GM12874 (cell line): ENCODE data around the gene CPVL.

Experiments
- TF ChIP-seq, protein P1 (sequence below): IDR thresholded peaks from 2 replicates; pipeline ENCODE4 v1.5.1; 2011; ENCODE audit warnings: low read depth, mild to moderate bottlenecking, control low read depth, low read length, moderate library complexity; ENCODE audit not compliant: insufficient read depth

CPVL gene

DNA sequence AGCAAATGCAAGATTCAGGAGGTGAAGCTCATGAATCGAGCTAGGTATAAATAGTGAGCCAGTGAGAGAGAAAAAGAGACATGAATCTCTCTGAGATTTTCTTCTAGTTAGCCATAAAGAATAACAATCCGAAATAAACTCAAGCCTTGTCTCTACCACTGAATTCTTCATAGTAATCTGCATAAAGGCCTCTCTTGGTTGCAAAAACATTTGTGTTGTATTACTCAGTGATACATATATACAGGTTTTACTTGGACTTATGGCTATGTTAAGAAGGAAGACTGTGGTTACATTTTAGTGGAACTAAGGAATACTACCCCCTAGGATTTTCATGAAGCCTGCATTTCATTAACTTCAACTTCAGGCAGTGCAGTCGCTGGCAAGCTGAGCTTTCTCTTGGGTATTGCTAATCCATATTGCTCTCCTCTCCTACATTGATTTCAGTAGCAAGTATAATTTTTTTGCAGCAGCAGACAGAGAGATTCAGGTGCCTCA is 115.5 kb downstream of the CPVL start:
- TF ChIP-seq, protein P1, sequence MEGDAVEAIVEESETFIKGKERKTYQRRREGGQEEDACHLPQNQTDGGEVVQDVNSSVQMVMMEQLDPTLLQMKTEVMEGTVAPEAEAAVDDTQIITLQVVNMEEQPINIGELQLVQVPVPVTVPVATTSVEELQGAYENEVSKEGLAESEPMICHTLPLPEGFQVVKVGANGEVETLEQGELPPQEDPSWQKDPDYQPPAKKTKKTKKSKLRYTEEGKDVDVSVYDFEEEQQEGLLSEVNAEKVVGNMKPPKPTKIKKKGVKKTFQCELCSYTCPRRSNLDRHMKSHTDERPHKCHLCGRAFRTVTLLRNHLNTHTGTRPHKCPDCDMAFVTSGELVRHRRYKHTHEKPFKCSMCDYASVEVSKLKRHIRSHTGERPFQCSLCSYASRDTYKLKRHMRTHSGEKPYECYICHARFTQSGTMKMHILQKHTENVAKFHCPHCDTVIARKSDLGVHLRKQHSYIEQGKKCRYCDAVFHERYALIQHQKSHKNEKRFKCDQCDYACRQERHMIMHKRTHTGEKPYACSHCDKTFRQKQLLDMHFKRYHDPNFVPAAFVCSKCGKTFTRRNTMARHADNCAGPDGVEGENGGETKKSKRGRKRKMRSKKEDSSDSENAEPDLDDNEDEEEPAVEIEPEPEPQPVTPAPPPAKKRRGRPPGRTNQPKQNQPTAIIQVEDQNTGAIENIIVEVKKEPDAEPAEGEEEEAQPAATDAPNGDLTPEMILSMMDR, result no peak

DNA sequence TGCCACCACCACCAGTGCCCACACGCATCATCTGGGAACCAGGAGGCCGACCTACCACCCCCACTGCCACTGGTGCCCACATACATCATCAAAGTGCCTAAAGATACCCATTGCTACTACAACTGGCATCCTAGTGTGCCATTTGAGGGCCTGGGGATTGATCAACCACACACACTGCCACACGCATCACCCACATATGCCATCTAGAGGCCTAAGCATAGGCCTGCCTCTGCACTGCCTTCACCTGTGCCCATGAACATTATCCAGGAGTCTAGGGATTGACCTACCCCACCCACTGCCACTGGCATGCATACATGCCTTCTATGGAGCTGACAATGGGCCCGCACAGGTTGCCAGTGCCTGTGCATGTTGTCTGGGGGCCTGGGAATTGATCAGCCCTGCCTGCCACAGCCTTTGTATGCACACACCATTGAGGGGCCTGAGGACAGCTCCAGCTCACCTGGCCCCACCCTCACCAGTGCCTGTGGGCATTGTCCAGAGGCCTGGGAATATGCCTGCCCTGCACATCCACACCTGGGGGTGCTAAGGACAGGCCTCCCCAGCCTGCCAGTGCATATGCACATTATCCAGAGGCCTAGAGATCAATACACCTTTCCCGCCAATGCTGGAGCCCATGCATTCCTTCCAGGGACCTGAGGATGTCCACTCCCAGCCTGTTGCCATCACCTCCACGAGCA is 123.9 kb downstream of the CPVL start:
- TF ChIP-seq, protein P1, result no peak

DNA sequence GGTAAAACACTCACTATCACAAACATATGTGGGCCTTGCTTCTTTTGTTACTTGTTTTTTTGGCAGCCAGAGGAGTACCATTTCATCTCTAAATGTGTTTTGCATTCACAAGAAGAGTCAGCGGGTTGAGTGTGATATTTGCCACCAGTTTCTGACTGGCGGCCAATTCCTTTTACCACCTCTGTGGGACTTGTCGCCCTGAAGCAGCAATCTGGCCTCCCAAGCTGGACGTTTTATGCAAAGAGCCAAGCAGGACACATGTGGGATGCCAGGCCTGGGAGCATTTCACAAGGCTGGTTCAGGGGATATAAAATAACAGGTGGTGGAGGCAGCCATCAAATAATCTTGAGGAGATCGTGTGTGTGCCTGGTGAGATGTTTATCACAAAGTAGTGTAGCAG is 126.4 kb downstream of the CPVL start:
- TF ChIP-seq, protein P1, result no peak

DNA sequence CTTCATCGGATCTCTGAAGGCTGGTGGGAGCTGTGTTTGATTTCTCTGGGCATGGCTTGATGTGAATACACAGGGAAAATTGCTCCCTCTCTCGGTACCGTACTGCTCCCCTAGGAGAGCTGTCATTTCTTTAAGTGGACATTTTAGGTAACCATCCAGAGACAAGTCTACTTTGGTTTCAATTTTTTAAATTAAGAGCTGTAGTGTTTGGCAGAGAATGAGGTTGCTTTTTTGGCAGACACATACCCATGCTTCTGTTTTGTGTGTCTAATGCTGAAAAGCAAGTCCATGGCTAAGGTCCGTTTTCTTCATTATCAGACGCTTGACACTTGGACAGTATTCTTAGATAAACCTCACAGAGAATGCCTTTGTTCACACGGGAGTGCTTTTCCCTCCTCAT is 127.0 kb downstream of the CPVL start:
- TF ChIP-seq, protein P1, result no peak

DNA sequence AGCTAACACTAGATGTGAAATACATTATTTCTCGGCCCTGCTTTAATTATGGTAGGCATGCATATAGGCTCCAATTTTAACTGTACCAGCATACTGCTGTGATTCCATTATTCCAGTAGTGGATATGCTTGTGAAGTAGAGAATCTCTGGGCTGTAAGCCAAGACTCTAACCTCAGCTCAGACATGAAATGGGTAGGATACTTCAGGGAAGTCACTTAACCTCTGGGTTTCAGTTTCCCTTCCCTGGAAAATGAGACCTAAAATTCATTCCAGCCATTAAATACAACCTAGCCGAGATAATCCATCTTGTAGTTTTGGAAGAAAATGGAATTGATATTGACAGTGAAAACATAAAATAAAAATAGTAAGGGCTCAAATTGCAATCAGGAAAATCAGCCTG is 128.6 kb downstream of the CPVL start:
- TF ChIP-seq, protein P1, result no peak

DNA sequence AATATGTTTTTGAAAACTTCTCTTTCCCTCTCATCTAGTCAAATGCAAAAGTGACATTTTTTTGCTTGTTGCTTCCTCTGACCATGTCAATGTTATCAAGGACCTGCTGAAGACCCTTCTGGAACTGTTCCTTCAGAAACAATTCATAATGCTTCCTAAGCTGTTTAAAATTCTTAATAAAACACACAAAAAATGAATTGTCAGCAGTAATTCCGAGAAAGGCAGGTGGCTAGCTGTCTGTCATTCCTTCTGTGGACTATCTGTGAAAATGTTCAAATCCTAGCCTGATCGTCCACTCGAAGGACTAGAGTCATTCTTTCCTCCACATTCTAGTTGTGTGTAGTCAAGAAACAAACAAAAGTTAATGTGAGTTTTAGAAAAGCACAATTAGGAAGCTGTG is 131.6 kb downstream of the CPVL start:
- TF ChIP-seq, protein P1, result no peak

DNA sequence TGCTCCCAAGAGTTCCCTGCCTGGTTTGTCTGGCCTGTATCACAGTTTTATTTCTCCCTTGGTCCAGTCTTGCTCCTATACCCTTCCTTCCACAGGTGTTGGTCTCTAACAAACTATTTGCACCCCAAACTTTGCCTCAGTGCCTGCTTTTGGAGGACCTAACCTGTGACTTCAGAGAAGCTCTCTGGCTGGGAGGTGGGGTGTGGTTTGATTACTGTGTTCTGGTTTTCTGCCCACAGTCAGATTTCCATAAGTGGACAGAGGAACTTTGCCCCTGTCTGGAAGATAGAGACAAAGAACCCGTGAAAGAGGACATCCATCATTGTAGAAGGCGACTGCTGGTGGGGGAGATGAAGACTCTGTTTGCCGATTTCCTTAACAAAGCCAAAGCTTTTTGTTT is 132.4 kb downstream of the CPVL start:
- TF ChIP-seq, protein P1, result no peak
